ENCODE data around the gene NAALADL2. TPM values are rescaled to one million over a fixed set of nuclear protein-coding genes. Genes with fewer than 3 reads are reported as not detected.

Gene NAALADL2
- total and polyA plus RNA-seq, 2 of the 13 experiments (the other 11 are each of a cell fraction or from before 2014, with no cell fraction given) = 0.08 TPM; not detected in 1

- TF ChIP-seq ZNF318 (CRISPR knock-in tag; IDR thresholded peaks at IDR 0.05) = no peak
Observed at GRCh38 chr3:175098644-175099043, 239.5 kb downstream of the NAALADL2 start (continued).

- Histone ChIP-seq H3K4me2 (ENCODE audit: low read depth, low read length) (no peak overlapping the region), H3K36me3 (replicated peaks in 1 of 2; ENCODE audit: control insufficient read depth in 1 of 2, insufficient read depth in 2 of 2, low read length in 2 of 2) (no peaks in the 10 kb centered on the region), H3K4me3 (replicated peaks in 1 of 3; ENCODE audit: insufficient read depth in 1 of 3, low read depth in 2 of 3, low read length in 3 of 3) (no peak overlapping the region), H3K9ac (ENCODE audit: insufficient read depth, low read depth, low read length) (no peak overlapping the region), H3K4me1 (ENCODE audit: insufficient read depth, low read length) (no peaks in the 10 kb centered on the region), H3K79me2 (ENCODE audit: insufficient read depth, low read length) (no peaks in the 10 kb centered on the region), H3K27ac (ENCODE audit: extremely low read length, insufficient read depth, low read length) (no peak overlapping the region), H4K20me1 (ENCODE audit: insufficient read depth, low read length) (no peaks in the 10 kb centered on the region), H2AFZ (ENCODE audit: low read length) (no peak overlapping the region), H3K9me3 (ENCODE audit: low read length) (no peaks in the 10 kb centered on the region), H3K27me3 (ENCODE audit: control insufficient read depth in 1 of 2, insufficient read depth in 2 of 2, low read length in 2 of 2) (no peaks in the 10 kb centered on the region)
- FAIRE-seq = no peak
- intact Hi-C loops (cut with micrococcal nuclease; ENCODE audit: unreplicated experiment) (no loop called here), in situ Hi-C loops (cut with HindIII; ENCODE audit: extremely low pct_ligation_motif_present, low pct_unique_long_range_greater_than_20kb) (no loop called here)
- BruUV-seq (replicated peaks) = no TSS peak
- CTCF ChIA-PET (ENCODE audit: low intra/inter-chr PET ratio, low total read pairs) = no interaction called here
- DNase-seq (ENCODE audit: low spot score) = no peak
- 0% methylated on average over 1 of the region's 1 CpG for WGBS (ENCODE audit: low lambda C conversion rate)
- no peak for ATAC-seq
- POLR2A ChIA-PET = no interaction called here
- no peak for TF ChIP-seq ZNF792 (CRISPR knock-in tag; IDR thresholded peaks at IDR 0.05)
- no peak for TF ChIP-seq ARID3A (IDR thresholded peaks at IDR 0.05; ENCODE audit: low read depth, low read length)
- no peak for TF ChIP-seq THAP11 (CRISPR knock-in tag; IDR thresholded peaks at IDR 0.05)
- TF ChIP-seq ZFP37 (CRISPR knock-in tag; IDR thresholded peaks at IDR 0.05; ENCODE audit: borderline replicate concordance) = no peak
- TF ChIP-seq ZNF263 (CRISPR knock-in tag; IDR thresholded peaks at IDR 0.05) = no peak
- TF ChIP-seq PCBP2 (optimal IDR thresholded peaks at IDR 0.05; ENCODE audit: low read depth, low read length, poor library complexity, severe bottlenecking) = no peak
- TF ChIP-seq CREBL2 (CRISPR knock-in tag; IDR thresholded peaks at IDR 0.05; ENCODE audit: borderline replicate concordance) = no peak
- TF ChIP-seq CAMTA2 (CRISPR knock-in tag; IDR thresholded peaks at IDR 0.05; ENCODE audit: borderline replicate concordance) = no peak
- TF ChIP-seq ZBTB43 (CRISPR knock-in tag; conservative IDR thresholded peaks at IDR 0.05) = no peak
Observed at GRCh38 chr3:175102161-175102560, 243.0 kb downstream of the NAALADL2 start.
